ENCODE results near the gene CSTA. TPM values are rescaled to one million over a fixed set of nuclear protein-coding genes. Genes with fewer than 3 reads are reported as not detected.

The CSTA gene
- total and polyA plus RNA-seq, 12 donors = 0.42 to 5.5 (median 1.5) TPM; not detected in 1

DNA sequence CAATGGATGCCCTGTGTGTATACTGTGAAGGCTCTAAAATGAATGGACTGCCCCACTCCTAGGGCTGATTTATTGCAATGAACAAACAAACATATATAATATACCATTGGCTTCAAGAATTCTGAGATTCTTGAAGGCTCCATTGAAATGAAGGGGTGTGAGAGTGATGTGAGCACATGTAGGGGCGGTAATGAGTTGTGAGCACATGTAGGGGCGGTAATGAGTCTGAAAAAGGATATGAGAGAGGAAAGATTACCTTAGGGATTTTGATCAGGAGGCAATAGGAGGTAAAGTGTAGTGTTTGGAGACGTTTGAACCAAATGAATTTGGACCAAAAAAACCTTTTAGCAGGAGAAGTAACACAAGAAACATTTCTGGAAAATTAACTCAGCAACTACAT, 62.7 kb downstream of the CSTA start:
- Histone ChIP-seq H3K36me3 (peaks cover 0 to 26% (median 0%) of the 10 kb centered on the region in 9 donors), H3K4me1 (peaks cover 0 to 61% (median 23%) of the 10 kb centered on the region in 9 donors), H3K9me3 (no peaks in the 10 kb centered on the region), H3K27ac (no peak overlapping the region), H3K27me3 (no peaks in the 10 kb centered on the region), H3K4me3 (no peak overlapping the region)
- DNase-seq (no peak), ATAC-seq (no peak)
- no peak for TF ChIP-seq CTCF (IDR thresholded peaks at IDR 0.05)
- 81 to 86% methylated on average over 3 of the region's 3 CpGs for WGBS, 2 donors
- intact Hi-C loops (cut with DNase I) = no loop called here

DNA sequence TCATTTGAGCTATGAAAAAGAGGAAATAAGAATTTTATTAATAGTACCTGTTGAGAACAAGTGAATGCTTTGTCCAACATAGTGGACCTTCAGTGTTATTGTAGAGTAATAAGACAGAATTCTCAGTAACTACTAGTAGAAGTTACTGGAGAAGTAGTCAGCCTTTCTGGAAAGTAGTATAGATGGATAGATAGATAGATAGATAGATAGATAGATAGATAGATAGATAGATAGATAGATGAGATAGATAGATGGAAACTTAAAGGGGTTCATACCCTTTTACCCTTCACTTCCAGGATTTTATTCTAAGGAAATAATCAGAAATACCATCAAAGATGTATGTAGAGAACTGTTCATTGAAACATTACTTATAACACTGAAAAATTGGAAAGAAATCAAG, 64.1 kb downstream of the CSTA start:
- peaks cover 0 to 68% (median 21%) of the 10 kb centered on the region in 9 donors for H3K4me1 ChIP-seq
- H3K27ac ChIP-seq = no peak overlapping the region
- H3K9me3 ChIP-seq = no peaks in the 10 kb centered on the region
- H3K36me3 ChIP-seq = peaks cover 0 to 26% (median 0%) of the 10 kb centered on the region in 9 donors
- DNase-seq (no peak), ATAC-seq (no peak)
- intact Hi-C loops (cut with DNase I) = no loop called here
- no peaks in the 10 kb centered on the region for H3K27me3 ChIP-seq
- no peak overlapping the region for H3K4me3 ChIP-seq
- TF ChIP-seq CTCF (IDR thresholded peaks at IDR 0.05) = no peak

- peak overlapping the region in 6 of 10 donors; percentile 32 to 64 (median 44) for H3K27ac ChIP-seq
- ATAC-seq = no peak
- no peak for DNase-seq
- no peaks in the 10 kb centered on the region for H3K9me3 ChIP-seq
- peaks cover 0 to 26% (median 0%) of the 10 kb centered on the region in 9 donors for H3K36me3 ChIP-seq
- 81 to 85% methylated on average over 4 of the region's 4 CpGs for WGBS, 2 donors
- peaks cover 0 to 63% (median 17%) of the 10 kb centered on the region in 9 donors for H3K4me1 ChIP-seq
- H3K4me3 ChIP-seq = no peak overlapping the region
- intact Hi-C loops (cut with DNase I) = loop anchor here in 8 of 10 donors (5.0 to 10.0 kb wide), 6 partner anchors 285 to 405 kb away; partner anchors contain the start of genes PARP14 (in 4 of the 8), HSPBAP1 (in 1 of the 8) and SLC49A4 (in 1 of the 8)
- TF ChIP-seq CTCF (IDR thresholded peaks at IDR 0.05) = no peak
- no peaks in the 10 kb centered on the region for H3K27me3 ChIP-seq
Measured at GRCh38 chr3:122389892-122390291, 64.8 kb downstream of the CSTA start.

DNA sequence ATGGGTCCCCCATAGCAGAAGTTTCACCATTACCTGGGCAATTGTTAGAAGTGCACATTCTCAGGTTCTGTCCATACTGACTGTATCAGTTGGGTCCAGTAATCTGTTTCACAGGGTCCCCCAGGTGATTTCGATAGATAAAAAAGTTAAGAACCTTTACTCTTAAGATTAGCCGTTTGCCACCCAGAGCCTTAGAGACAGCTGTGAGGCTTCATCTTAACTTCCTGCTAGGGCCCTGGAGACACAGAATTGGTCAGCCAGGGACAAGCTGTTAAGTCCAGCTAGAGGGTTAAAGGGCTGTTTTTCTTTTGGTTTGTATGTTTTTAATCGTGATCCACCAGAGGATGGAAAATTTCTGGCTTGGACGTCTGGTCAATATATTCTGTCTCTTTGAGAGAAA, 65.6 kb downstream of the CSTA start:
- Histone ChIP-seq H3K27me3 (no peaks in the 10 kb centered on the region), H3K36me3 (peaks cover 0 to 23% (median 0%) of the 10 kb centered on the region in 9 donors), H3K27ac (peak overlapping the region in 7 of 10 donors; percentile 6 to 64 (median 42)), H3K9me3 (no peaks in the 10 kb centered on the region), H3K4me1 (peaks cover 0 to 55% (median 15%) of the 10 kb centered on the region in 9 donors), H3K4me3 (no peak overlapping the region)
- intact Hi-C loops (cut with DNase I) = loop anchor here in 8 of 10 donors (5.0 to 10.0 kb wide), 6 partner anchors 284 to 404 kb away; partner anchors contain the start of genes PARP14 (in 4 of the 8), HSPBAP1 (in 1 of the 8) and SLC49A4 (in 1 of the 8)
- WGBS, 2 donors = 48 to 52% methylated on average over 4 of the region's 4 CpGs
- no peak for TF ChIP-seq CTCF (IDR thresholded peaks at IDR 0.05)
- no peak for DNase-seq
- peak in 7 of 8 donors; percentile 42 to 84 (median 61) for ATAC-seq

Other genes with a start within 250 kb of the CSTA start
- not detected for gene CASR, start 141.6 kb upstream of the CSTA start, total RNA-seq
- not detected for gene CASR, start 141.6 kb upstream of the CSTA start, polyA plus RNA-seq
- gene MIX23, start 58.0 kb downstream of the CSTA start, total RNA-seq = 10 to 100 TPM; 23.8 to 42.3 (median 28.5) TPM
- gene MIX23, start 58.0 kb downstream of the CSTA start, polyA plus RNA-seq = 10 to 100 TPM; 47.7 to 58.4 TPM
- gene FAM162A, start 58.9 kb downstream of the CSTA start, total RNA-seq = 100 to 1,000 TPM; 111 to 162 (median 131) TPM
- 100 to 1,000 TPM; 176 to 219 TPM for gene FAM162A, start 58.9 kb downstream of the CSTA start, polyA plus RNA-seq
- gene WDR5B, start 90.8 kb downstream of the CSTA start, total RNA-seq = 1 to 10 TPM; 2.1 to 3.9 (median 2.9) TPM
- 1 to 10 TPM; 1.8 TPM for gene WDR5B, start 90.8 kb downstream of the CSTA start, polyA plus RNA-seq
- 100 to 1,000 TPM in 3 of 10 donors, 10 to 100 TPM in 7; 71.0 to 121 (median 86.9) TPM for gene KPNA1, start 189.7 kb downstream of the CSTA start, total RNA-seq
- gene KPNA1, start 189.7 kb downstream of the CSTA start, polyA plus RNA-seq = 10 to 100 TPM; 14.5 to 14.8 TPM
- 10 to 100 TPM in 9 of 10 donors, 1 to 10 TPM in 1; 9.1 to 60.4 (median 15.2) TPM for gene PARP9, start 239.1 kb downstream of the CSTA start, total RNA-seq
- 10 to 100 TPM in 1 of 2 donors, 1 to 10 TPM in 1; 7.1 to 18.1 TPM for gene PARP9, start 239.1 kb downstream of the CSTA start, polyA plus RNA-seq
- 10 to 100 TPM in 6 of 10 donors, 1 to 10 TPM in 4; 8.0 to 61.1 (median 14.4) TPM for gene DTX3L, start 239.1 kb downstream of the CSTA start, total RNA-seq
- 1 to 10 TPM; 3.2 to 7.4 TPM for gene DTX3L, start 239.1 kb downstream of the CSTA start, polyA plus RNA-seq

All from heart right ventricle (tissue), 16 donors.